NCI-H446 (cell line): ENCODE measurements around the gene TBC1D16.
"Not testable (repeated sequence)": the region's sequence is repeated elsewhere in the genome, so short reads cannot be mapped to it uniquely, and the experiment has no call there.

Experiments used
- DNase-seq, 2 experiments: peaks; one replicate each; lab custom pipeline; 2025; lab: John Stamatoyannopoulos, UW

The TBC1D16 gene

GRCh38 chr17:79913896-79914812, 121.5 kb downstream of the TBC1D16 start:
- no peak for DNase-seq

- DNase-seq: no peak
These were observed 122.2 kb downstream of the TBC1D16 start for GRCh38 chr17:79913451-79913850.

- no peak for DNase-seq
These were observed 122.9 kb downstream of the TBC1D16 start for GRCh38 chr17:79912552-79913330.

- DNase-seq: no peak
These were observed 124.0 kb downstream of the TBC1D16 start for GRCh38 chr17:79911430-79912399.

GRCh38 chr17:79910985-79911361, 124.7 kb downstream of the TBC1D16 start:
- no peak for DNase-seq

GRCh38 chr17:79909121-79909520, 126.6 kb downstream of the TBC1D16 start:
- no peak for DNase-seq

GRCh38 chr17:79907850-79908249, 127.8 kb downstream of the TBC1D16 start:
- no peak for DNase-seq

- no peak for DNase-seq
These were observed 128.4 kb downstream of the TBC1D16 start for GRCh38 chr17:79907217-79907715.

- DNase-seq: no peak
These were observed 129.8 kb downstream of the TBC1D16 start for GRCh38 chr17:79905832-79906231.

GRCh38 chr17:79904865-79905264, 130.8 kb downstream of the TBC1D16 start:
- no peak for DNase-seq

GRCh38 chr17:79902146-79902791, 133.4 kb downstream of the TBC1D16 start:
- peak in 1 of 2 experiments; percentile 37 for DNase-seq

- DNase-seq: no peak
These were observed 134.5 kb downstream of the TBC1D16 start for GRCh38 chr17:79901131-79901530.

- no peak for DNase-seq
These were observed 136.1 kb downstream of the TBC1D16 start for GRCh38 chr17:79899584-79899983.

- DNase-seq: no peak
These were observed 138.2 kb downstream of the TBC1D16 start for GRCh38 chr17:79897243-79898063.

- not testable (repeated sequence) for DNase-seq
These were observed 142.2 kb downstream of the TBC1D16 start for GRCh38 chr17:79893457-79893856.

GRCh38 chr17:79892457-79893241, 143.0 kb downstream of the TBC1D16 start:
- DNase-seq: no peak

GRCh38 chr17:79891113-79891730, 144.4 kb downstream of the TBC1D16 start:
- DNase-seq: no peak

- DNase-seq: peak in 1 of 2 experiments; percentile 38
These were observed 145.0 kb downstream of the TBC1D16 start for GRCh38 chr17:79890706-79891105.
